Tibial artery (tissue), 4 donors: Measurements from ENCODE around the gene PPP2CA.
A peak's percentile ranks its signal among the peaks of the same experiment; 100 is the strongest.

Experiments
- DNase-seq, 2 donors: peaks; one replicate each; pipeline ENCODE4 v3.0.0-alpha.2; 2019
- H3K27ac ChIP-seq, 2 donors: fragments of 200-600 bp; sonication (generic) in 1 of 2; 1 replicate in 1 of 2; 2 replicates in 1 of 2; pipeline ENCODE4 v1.5.1; 2018 to 2019; ENCODE audit warnings: mild to moderate bottlenecking in 1 of 2
- H3K27me3 ChIP-seq, 2 donors: fragments of 200-600 bp; sonication (generic) in 1 of 2; one replicate each; pipeline versions ENCODE4 v1.5.1 to v1.6.0; 2016 to 2019
- H3K36me3 ChIP-seq, 3 donors: fragments of 200-600 bp; sonication (generic) in 2 of 3; one replicate each; pipeline ENCODE4 v1.5.1; 2016 to 2019; ENCODE audit warnings: mild to moderate bottlenecking in 2 of 3
- H3K4me1 ChIP-seq, 4 donors: fragments of 200-600 bp; sonication (generic) in 2 of 4; 1 replicate in 3 of 4; 2 replicates in 1 of 4; pipeline ENCODE4 v1.5.1; 2016 to 2019
- H3K4me3 ChIP-seq, 2 donors: fragments of 200-600 bp; sonication (generic) in 1 of 2; 1 replicate in 1 of 2; 2 replicates in 1 of 2; pipeline ENCODE4 v1.5.1; 2018 to 2019; ENCODE audit warnings: mild to moderate bottlenecking in 2 of 2
- H3K9me3 ChIP-seq, 3 donors: fragments of 200-600 bp; sonication (generic) in 1 of 3; one replicate each; pipeline ENCODE4 v1.5.1; 2016 to 2019
- intact Hi-C: fragments of 100-400 bp; cut with DNase I; formaldehyde crosslinking; loops from one replicate; pipeline ENCODE4 v1.15.0; 2023; ENCODE audit warnings: low total_unique reads
- TF ChIP-seq, protein P1 (sequence below), 2 experiments: fragments of 200-600 bp in 1 of 2; fragments of 450-650 bp in 1 of 2; IDR thresholded peaks; one replicate each; pipeline ENCODE4 v1.5.1; 2017 to 2019; ENCODE audit warnings: antibody characterized with exemption in 2 of 2, mild to moderate bottlenecking in 1 of 2, moderate library complexity in 1 of 2

PPP2CA gene

DNA sequence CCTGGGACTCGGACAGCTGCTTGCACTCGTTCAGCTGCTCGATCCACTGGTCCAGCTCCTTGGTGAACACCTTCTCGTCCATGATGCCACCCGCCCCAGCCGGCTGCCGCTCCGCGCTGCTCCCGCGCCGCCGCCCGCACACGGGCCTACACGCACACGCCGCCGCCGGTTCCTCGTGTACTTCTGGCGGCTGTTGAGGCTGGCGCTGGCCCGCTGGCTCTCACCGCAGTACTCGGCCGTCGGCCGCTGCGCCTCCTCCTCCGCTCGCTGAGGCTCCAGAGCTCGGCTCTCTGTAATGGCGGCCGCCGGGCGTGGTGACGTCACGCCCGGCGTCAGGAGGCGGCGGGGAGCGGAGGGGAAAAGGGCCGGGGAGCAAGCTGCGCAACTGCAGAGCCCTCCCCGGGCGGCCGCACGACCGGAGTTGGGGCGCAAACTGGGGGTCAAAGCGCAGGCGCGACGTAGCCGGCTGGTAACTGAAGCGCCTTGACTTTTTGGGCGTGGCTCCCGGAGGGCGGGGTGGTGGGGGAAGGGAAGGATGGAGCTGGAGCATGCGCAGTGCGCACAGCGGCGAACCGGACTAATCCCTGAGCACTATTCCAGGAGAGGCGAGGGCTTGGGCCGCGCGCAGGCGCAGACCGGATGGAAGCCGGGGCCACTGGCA, at the start of gene PPP2CA:
TSS of gene PPP2CA (minus strand) at position 294 of the 661 bp plus-strand sequence. CDS start at position 82, 212 bp downstream.
- Histone ChIP-seq H3K4me1 (peaks cover 0 to 46% (median 17%) of the 10 kb centered on the region in 4 donors), H3K4me3 (peak within 1 kb of the TSS; percentile 93 to 94), H3K36me3 (peaks cover 0 to 3% (median 0%) of the 10 kb centered on the region in 3 donors), H3K27ac (peak within 1 kb of the TSS; percentile 99), H3K27me3 (no peaks in the 10 kb centered on the region), H3K9me3 (no peaks in the 10 kb centered on the region)
- peak; percentile 98 to 99 for DNase-seq
- TF ChIP-seq, protein P1, sequence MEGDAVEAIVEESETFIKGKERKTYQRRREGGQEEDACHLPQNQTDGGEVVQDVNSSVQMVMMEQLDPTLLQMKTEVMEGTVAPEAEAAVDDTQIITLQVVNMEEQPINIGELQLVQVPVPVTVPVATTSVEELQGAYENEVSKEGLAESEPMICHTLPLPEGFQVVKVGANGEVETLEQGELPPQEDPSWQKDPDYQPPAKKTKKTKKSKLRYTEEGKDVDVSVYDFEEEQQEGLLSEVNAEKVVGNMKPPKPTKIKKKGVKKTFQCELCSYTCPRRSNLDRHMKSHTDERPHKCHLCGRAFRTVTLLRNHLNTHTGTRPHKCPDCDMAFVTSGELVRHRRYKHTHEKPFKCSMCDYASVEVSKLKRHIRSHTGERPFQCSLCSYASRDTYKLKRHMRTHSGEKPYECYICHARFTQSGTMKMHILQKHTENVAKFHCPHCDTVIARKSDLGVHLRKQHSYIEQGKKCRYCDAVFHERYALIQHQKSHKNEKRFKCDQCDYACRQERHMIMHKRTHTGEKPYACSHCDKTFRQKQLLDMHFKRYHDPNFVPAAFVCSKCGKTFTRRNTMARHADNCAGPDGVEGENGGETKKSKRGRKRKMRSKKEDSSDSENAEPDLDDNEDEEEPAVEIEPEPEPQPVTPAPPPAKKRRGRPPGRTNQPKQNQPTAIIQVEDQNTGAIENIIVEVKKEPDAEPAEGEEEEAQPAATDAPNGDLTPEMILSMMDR (IDR thresholded peaks at IDR 0.05) = no peak
- intact Hi-C loops = loop anchor here (1.0 to 10.0 kb wide), 2 partner anchors 49 to 299 kb away; partner anchors contain the start of gene JADE2

DNA sequence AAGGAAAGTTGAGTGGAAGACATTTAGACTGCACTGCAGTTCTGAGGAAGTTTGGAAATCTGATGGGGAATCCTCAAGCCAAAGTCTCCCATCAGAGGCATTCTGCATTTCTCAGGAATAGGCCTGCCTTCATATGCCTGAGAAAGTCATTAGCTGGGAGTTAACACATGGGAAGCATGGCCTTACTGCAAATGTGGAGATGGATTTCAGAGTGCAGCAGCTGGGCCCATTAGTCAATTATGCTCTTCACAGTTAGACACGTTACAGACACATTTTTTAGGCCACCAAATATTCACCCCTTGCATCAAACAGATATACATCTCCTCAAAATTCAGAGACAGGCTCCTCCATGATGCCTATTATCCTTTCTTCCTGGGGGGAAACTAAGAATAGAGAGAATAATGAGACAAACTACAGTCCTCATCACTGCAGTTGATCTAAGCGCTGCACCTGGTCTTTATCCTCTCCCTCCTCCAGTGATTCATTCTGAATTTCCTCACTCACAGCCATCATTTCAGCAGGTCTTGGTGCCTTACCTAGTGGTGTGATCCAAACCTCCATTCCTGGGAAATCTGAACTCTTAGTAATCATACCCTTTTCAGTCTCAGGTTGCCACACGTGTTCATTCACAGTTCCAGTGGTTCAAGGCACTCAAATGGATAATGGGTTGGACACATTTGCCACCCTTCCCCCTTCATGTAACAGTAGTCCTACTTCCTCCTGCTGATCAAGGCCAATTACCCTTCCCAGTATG, 47.9 kb upstream of the PPP2CA start:
- Histone ChIP-seq H3K9me3 (peaks cover 0 to 4% (median 0%) of the 10 kb centered on the region in 3 donors), H3K4me3 (no peak overlapping the region), H3K36me3 (no peaks in the 10 kb centered on the region), H3K4me1 (no peaks in the 10 kb centered on the region), H3K27ac (no peak overlapping the region), H3K27me3 (no peaks in the 10 kb centered on the region)
- DNase-seq = no peak
- TF ChIP-seq, protein P1 (IDR thresholded peaks at IDR 0.05) = no peak
- intact Hi-C loops = no loop called here

DNA sequence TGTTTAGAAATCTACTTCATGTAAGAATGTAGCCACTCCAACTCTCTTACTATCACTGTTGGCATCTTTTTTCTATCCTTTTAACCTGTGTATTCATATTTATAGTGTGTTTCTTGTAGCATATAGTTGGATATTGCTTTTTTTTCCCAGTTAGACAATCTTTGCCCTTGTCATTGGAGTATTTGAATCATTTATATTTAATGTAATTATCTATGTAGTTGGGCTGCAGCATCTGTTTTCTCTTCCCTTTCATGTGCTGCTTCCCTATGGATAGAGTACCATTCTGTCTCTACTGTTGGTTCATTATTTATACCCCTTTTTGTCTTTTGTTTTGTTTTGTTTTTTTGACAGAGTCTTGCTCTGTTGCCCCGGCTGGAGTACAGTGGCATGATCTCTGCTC, 45.2 kb upstream of the PPP2CA start:
- no peak overlapping the region for H3K4me3 ChIP-seq
- no peaks in the 10 kb centered on the region for H3K4me1 ChIP-seq
- intact Hi-C loops = no loop called here

DNA sequence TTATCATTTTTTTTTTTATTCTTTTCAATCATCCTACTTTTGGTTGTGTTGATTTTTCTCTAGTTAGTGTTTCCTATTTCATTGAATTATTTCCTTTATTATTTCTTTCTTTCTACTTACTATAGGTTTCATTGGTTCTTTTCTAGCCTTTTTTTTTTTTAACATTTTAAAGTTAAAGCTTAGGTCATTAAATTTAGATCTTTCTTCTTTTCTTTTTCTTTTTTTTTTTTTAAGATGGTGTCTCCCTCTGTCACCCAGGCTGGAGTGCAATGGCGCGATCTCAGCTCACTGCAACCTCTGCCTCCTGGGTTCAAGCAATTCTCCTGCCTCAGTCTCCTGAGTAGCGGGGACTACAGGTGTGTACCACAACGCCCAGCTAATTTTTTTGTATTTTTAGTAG, 43.0 kb upstream of the PPP2CA start:
- Histone ChIP-seq H3K27me3 (no peaks in the 10 kb centered on the region), H3K9me3 (peaks cover 0 to 4% (median 0%) of the 10 kb centered on the region in 3 donors), H3K36me3 (no peaks in the 10 kb centered on the region), H3K27ac (no peak overlapping the region), H3K4me1 (no peaks in the 10 kb centered on the region), H3K4me3 (no peak overlapping the region)
- no peak for DNase-seq
- intact Hi-C loops = no loop called here
- TF ChIP-seq, protein P1 (IDR thresholded peaks at IDR 0.05) = no peak

More for the DNA sequence above, 45.2 kb upstream of the PPP2CA start:
- no peaks in the 10 kb centered on the region for H3K36me3 ChIP-seq
- TF ChIP-seq, protein P1 (IDR thresholded peaks at IDR 0.05) = no peak
- H3K27me3 ChIP-seq = no peaks in the 10 kb centered on the region
- DNase-seq = no peak
- peaks cover 0 to 4% (median 0%) of the 10 kb centered on the region in 3 donors for H3K9me3 ChIP-seq
- no peak overlapping the region for H3K27ac ChIP-seq

DNA sequence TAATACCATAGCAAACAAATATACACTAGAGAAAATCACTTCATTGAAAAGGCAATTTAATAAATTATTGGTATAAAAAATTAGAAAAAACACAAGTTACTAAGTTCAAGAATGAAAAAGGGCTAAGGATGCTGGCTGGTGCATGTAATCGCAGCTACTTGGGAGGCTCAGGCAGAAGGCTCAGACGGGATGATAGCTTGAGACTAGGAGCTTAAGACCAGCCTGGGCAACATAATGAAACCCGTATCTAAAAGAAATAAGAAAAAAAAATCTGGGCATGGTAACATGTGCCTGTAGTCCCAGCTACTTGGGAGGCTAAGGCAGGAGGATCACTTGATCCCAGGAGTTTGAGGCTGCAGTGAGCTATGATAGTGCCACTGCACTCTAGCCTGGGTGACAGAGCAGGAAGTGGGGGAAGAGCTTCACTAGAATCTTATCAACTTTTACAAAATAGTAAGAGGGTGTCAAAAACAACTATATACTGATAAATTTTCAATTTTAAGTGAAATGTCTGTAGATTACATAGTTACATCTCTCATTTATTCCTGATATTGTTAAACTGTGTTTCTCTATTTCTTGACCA, 42.2 kb upstream of the PPP2CA start:
- TF ChIP-seq, protein P1 (IDR thresholded peaks at IDR 0.05) = no peak
- Histone ChIP-seq H3K36me3 (no peaks in the 10 kb centered on the region), H3K4me3 (no peak overlapping the region), H3K9me3 (peaks cover 0 to 6% (median 0%) of the 10 kb centered on the region in 3 donors), H3K27ac (no peak overlapping the region), H3K27me3 (no peaks in the 10 kb centered on the region), H3K4me1 (no peaks in the 10 kb centered on the region)
- DNase-seq = no peak
- intact Hi-C loops = no loop called here
